ENCODE data around the gene ZNF724. TPM values are rescaled to one million over a fixed set of nuclear protein-coding genes. Genes with fewer than 3 reads are reported as not detected.
"Not testable (repeated sequence)": the region's sequence is repeated elsewhere in the genome, so short reads cannot be mapped to it uniquely, and the experiment has no call there.

Gene ZNF724
- total RNA-seq: 10 to 100 TPM; 12.2 to 12.5 TPM

- CTCF ChIA-PET: interaction anchor here (0.9 kb wide), 1 partner anchor 30 kb away, joined by 4 read pairs; no protein-coding TSS in a partner anchor
Observed at GRCh38 chr19:23249911-23250649, at the start of gene ZNF724. Gene ZNF724 (minus strand): TSS chr19:23250394. CDS start chr19:23250242, 152 bp downstream.

GRCh38 chr19:23294141-23294540, 43.9 kb upstream of the ZNF724 start:
- ChIA-PET POLR2A (no interaction called here), CTCF (no interaction called here)

More at GRCh38 chr19:23249911-23250649, at the start of gene ZNF724:
- POLR2A ChIA-PET: interaction anchor here (0.6 to 2.9 kb wide), 4 partner anchors 24 to 437 kb away, joined by 3 to 28 read pairs (median 4); partner anchors contain the start of genes ZNF675 and ZNF91

DNA sequence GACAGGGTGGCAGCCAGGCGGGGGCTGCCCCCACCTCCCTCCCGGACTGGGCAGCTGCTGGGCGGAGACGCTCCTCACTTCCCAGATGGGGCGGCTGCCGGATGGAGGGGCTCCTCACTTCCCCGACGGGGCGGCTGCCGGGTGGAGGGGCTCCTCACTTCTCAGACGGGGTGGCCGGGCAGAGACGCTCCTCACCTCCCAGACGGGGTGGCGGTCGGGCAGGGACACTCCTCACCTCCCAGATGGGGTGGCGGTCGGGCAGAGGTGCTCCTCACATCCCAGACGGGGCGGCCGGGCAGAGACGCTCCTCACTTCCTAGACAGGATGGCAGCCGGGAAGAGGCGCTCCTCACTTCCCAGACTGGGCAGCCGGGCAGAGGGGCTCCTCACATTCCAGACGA, 39.8 kb upstream of the ZNF724 start:
- POLR2A ChIA-PET, CTCF ChIA-PET: not testable (repeated sequence)

- CTCF ChIA-PET: no interaction called here
- POLR2A ChIA-PET: no interaction called here
Observed at GRCh38 chr19:23287620-23288019, 37.4 kb upstream of the ZNF724 start.

DNA sequence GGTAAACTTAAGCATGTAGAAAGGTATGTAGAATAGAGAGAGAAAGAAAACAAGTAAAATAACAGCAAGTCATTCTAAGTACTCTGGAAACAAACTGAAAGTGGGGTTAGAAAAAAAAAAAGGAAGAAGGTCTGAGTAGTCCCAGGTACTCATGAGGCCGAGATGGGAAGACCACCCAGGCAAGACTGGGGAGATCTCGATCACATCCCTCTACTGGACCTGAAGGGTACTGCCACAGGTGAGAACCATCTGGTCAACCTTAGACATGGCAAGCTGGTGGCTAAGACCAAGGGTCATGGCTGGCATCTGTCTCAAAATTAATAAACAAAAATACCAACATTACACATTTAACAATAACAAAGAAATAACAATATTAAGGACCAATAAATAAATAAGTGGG, 36.3 kb upstream of the ZNF724 start:
- POLR2A ChIA-PET: no interaction called here
- CTCF ChIA-PET: no interaction called here

GRCh38 chr19:23285948-23286347, 35.8 kb upstream of the ZNF724 start:
- ChIA-PET CTCF (no interaction called here), POLR2A (no interaction called here)

GRCh38 chr19:23285326-23285725, 35.1 kb upstream of the ZNF724 start:
- POLR2A ChIA-PET: interaction anchor here (0.5 kb wide), 1 partner anchor 12 kb away, joined by 4 read pairs; no protein-coding TSS in a partner anchor
- CTCF ChIA-PET: not testable (repeated sequence)

GRCh38 chr19:23283925-23284324, 33.7 kb upstream of the ZNF724 start:
- POLR2A ChIA-PET: no interaction called here
- CTCF ChIA-PET: interaction anchor here (1.0 kb wide), 1 partner anchor 10 kb away, joined by 4 read pairs; no protein-coding TSS in a partner anchor

GRCh38 chr19:23281663-23282276, 31.6 kb upstream of the ZNF724 start:
- POLR2A ChIA-PET: no interaction called here

DNA sequence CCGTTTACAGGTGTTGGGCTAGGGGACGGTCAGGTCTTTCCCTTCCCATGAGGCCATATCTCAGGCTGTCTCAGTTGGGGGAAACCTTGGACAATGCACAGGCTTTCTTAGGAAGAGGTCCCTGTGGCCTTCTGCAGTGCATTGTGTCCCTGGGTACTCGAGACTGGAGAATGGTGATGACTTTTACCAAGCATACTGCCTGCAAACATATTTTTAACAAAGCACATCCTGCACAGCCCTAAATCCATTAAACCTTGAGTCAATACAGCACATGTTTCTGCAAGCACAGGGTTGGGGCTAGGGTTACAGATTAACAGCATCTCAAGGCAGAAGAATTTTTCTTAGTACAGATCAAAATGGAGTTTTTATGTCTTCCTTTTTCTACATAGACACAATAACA, 27.9 kb upstream of the ZNF724 start:
- CTCF ChIA-PET: not testable (repeated sequence)
- POLR2A ChIA-PET: interaction anchor here (0.6 kb wide), 1 partner anchor 117 kb away, joined by 4 read pairs; no protein-coding TSS in a partner anchor

More at GRCh38 chr19:23281663-23282276, 31.6 kb upstream of the ZNF724 start:
- CTCF ChIA-PET: no interaction called here

DNA sequence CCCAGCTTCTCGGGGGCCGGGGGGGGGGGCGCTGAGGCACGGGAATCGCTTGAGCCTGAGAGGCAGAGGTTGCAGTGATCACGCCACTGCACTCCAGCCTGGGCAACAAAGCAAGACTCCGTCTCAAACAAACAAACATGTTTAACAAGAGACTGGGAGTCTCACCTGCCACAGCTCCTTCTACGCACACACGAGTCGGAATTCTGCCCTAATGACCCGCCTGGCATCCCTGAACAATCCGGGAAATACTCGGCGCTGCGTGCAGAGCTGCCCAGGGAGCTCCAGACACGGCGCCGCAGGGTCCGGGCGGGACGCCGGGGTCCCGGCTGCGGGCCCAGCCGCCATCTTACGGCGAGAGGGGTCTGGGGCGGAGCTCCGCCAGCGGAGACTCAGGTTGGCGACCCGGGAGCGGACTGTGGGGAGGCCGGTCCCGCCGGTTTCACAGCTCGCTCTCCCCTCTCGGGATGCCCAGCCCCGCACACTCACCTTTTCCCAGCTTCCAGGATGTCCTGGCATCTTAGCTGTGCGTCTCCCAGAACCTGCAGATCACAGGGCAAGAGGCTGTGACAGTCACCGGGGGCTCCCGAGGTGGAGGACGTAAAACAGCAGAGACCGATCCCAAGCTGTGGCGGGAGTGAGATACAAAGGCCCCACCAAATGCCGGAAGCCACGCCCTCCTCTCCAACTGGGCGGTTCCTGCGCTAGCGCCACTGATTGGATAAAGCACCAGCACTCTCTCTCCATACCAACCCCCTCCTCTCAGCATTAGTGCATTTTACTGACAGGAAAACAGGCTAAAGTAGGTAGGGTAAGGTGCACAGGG, 23.6 kb upstream of the ZNF724 start:
- CTCF ChIA-PET: interaction anchor here (0.6 to 1.0 kb wide), 3 partner anchors 10 to 119 kb away, joined by 3 to 4 read pairs (median 3); no protein-coding TSS in a partner anchor
- POLR2A ChIA-PET: interaction anchor here (0.6 to 1.8 kb wide), 8 partner anchors 9 to 485 kb away, joined by 3 to 28 read pairs (median 4); partner anchors contain the start of genes ZNF675, ZNF681, ZNF724 and ZNF91

GRCh38 chr19:23273022-23273589, 22.9 kb upstream of the ZNF724 start:
- ChIA-PET CTCF (no interaction called here), POLR2A (interaction anchor here (0.6 to 1.8 kb wide), 7 partner anchors 9 to 486 kb away, joined by 3 to 28 read pairs (median 4); partner anchors contain the start of genes ZNF675, ZNF681, ZNF724 and ZNF91)

DNA sequence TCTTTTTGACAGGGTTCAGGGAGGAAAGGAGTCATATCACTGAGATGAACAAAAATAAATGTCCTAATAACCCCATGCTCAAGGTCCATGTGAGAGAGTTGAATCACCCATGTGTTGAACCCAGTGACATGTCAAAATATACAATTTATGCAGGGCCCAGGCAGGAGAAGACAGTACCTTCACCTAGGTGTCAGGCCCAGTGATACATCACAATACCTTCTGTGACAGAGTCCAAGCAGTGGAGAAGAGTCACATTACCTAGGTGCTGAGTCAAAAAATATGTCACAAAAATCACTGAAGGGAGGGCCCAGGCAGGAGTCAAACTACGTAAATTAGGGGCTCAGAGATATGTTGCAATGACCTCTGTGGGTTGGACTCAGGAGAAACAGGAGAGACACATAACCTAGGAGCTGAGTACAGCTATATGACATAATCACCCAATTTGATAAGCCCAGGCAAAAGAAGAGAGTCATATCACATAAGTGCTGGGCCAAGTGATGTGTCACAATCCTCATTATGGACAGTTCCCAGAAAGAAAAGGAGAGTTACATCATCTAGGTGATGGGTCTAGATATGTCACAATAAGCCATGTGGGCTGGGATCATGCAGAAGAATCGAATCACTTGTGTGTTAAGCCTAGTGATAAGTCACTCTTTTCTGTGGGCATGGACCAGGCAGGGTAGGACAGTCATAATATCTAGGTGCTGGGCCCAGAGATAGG, 13.8 kb upstream of the ZNF724 start:
- POLR2A ChIA-PET: interaction anchor here (0.5 to 0.6 kb wide), 2 partner anchors 9 to 110 kb away, joined by 4 to 7 read pairs; no protein-coding TSS in a partner anchor
- CTCF ChIA-PET: no interaction called here

DNA sequence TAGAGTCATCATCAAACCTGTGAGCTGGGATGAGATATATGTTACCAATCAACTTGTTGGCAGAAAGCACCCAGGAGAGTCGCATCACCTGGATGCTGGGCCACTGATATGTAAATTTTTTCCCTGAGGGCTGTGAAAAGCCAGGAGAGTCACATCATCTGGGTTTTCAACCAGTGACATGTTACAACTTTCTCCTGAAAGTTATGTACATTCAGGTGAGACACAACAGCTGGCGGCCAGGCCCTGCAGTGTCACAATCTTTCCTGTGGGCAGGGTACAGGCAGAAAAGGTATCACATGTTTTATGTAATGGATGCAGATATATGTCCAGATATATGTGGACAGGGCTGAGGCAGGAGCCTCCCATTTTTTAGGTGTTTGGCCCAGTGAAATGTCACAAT, 13.2 kb upstream of the ZNF724 start:
- POLR2A ChIA-PET: interaction anchor here (0.6 kb wide), 1 partner anchor 110 kb away, joined by 7 read pairs; no protein-coding TSS in a partner anchor
- CTCF ChIA-PET: no interaction called here

DNA sequence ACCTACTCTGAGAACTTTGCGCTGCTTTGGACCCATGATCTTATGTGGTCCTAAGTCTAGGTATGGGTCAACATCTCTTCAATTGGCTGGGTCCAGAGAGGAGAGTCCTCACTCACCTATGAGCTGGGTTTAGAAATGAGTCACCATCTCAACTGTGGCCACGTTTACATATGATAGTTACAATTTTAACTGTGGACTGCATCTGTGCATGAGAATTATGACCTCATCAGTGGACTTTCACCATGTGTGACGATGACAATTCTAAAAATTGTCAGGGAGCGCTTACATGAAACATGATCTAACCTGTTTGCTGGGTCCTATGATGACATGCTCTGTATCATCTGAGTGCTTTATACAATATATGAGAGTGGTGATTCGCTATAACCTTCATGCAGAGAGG, 12.7 kb upstream of the ZNF724 start:
- POLR2A ChIA-PET: no interaction called here
- CTCF ChIA-PET: no interaction called here

GRCh38 chr19:23261496-23262020, 11.4 kb upstream of the ZNF724 start:
- POLR2A ChIA-PET: no interaction called here
- CTCF ChIA-PET: no interaction called here

GRCh38 chr19:23260956-23261355, 10.8 kb upstream of the ZNF724 start:
- ChIA-PET POLR2A (no interaction called here), CTCF (no interaction called here)

DNA sequence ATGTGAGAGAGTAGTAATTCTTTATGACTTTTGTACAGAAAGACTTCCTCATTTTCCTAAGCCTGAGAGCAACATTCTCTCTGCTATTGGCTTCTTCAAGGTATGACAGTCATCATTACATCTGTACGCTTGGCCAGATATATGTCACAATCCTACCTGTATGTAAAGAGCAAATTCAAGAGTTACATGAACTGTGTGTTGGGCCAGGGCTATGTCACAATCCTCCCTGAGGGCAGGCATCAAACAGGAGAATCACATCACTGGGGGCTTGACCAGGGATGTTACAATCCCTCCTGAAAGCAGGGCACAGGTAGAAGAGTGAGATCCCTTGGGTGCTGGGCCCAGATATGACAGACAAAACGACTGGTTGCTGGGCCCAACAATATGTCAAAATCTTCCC, 9.8 kb upstream of the ZNF724 start:
- ChIA-PET POLR2A (no interaction called here), CTCF (no interaction called here)

DNA sequence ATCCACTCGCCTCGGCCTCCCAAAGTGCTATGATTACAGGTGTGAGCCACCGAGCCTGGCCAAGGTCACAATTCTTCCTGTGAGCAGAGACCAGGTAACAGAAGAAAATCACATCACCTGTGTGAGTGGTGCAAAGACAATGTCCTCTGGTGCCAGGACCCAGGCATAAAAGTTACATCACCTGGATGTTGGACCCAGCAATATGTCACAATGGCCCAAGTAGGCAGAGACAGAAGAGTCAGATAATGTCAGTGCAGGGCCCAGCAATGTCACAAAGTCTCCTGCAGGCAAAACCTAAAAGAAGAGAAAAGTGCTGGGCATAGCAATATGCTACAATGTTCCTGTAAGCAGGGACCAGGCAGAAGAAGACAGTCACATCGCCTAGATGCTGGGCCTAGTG, 5.5 kb upstream of the ZNF724 start:
- POLR2A ChIA-PET: no interaction called here
- CTCF ChIA-PET: no interaction called here
